H1 (cell line): ENCODE results near the gene PF4V1. TPM values are rescaled to one million over a fixed set of nuclear protein-coding genes. Genes with fewer than 3 reads are reported as not detected.

Experiments
- RAD21 ChIP-seq, 2 experiments: IDR thresholded peaks in 1 of 2; conservative IDR thresholded peaks in 1 of 2; 2 replicates each; pipeline ENCODE4 v1.6.1; 2011; ENCODE audit warnings: low read depth in 2 of 2, low read length in 2 of 2, improper control_type of control experiment in 1 of 2, inconsistent platforms in 1 of 2, mild to moderate bottlenecking in 1 of 2, moderate library complexity in 1 of 2
- polyA plus RNA-seq, 7 experiments: library from polyadenylated mRNA; depleted of rRNA in 3 of 7; stranded (reverse) in 5 of 7; unstranded in 2 of 7; fragments of >200 nt in 5 of 7; fragments of 200-250 nt in 2 of 7; gene quantifications; 1 replicate in 5 of 7; 2 replicates in 1 of 7; 4 replicates in 1 of 7; pipeline versions ENCODE4 v1.2.1 to v1.2.3, GENCODE V29; 2011 to 2013; ENCODE audit warnings: missing spikeins in 2 of 7, mixed read lengths in 2 of 7
- total RNA-seq: library from RNA; stranded (reverse); fragmentation: NEBNext Ultra II Directional; extraction: Animal tissue kit (Norgen Biotek cat#: 25700); gene quantifications from 2 replicates; pipeline ENCODE4 v1.2.1, GENCODE V29; 2021

The PF4V1 gene
- total and polyA plus RNA-seq, 2 of the 8 experiments (the other 6 are each of a cell fraction or from before 2014, with no cell fraction given): not detected

DNA sequence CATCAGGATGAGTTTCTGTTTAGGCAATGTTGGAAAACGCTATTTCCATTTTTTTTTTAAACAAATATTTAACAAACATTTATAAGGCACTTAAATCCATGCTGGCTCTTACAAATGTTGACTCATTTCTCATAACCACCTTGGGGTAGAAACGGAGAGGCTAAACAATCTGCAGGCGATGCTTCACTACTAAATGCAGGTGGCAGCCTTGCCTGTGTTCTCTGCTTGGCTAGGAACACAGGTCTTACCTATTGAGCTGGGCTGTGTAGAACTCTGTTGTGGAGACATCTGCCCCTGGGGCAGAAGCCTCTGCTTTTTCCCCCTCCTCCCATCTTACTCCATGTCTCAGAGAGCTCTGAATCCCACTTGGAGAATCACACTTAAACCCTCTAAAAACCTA, 14.7 kb downstream of the PF4V1 start (continued):
- peak; percentile 52 to 67 for TF ChIP-seq RAD21 (IDR thresholded peaks at IDR 0.05 in 1 of 2, conservative IDR thresholded peaks at IDR 0.05 in 1 of 2; ENCODE audit: low read depth in 2 of 2, low read length in 2 of 2)
